Daoy (cell line): Measurements from ENCODE around the gene PRMT6. TPM values are rescaled to one million over a fixed set of nuclear protein-coding genes. Genes with fewer than 3 reads are reported as not detected.
A peak's percentile ranks its signal among the peaks of the same experiment; 100 is the strongest.

Source experiments
- DNase-seq: peaks from one replicate; pipeline ENCODE4 v3.0.0-alpha.2; 2015; ENCODE audit warnings: low read depth
- total RNA-seq: library from RNA; depleted of rRNA; stranded (reverse); fragments of >200 nt; shearing (Covaris generic); gene quantifications from 2 replicates; pipeline ENCODE4 v1.2.3, GENCODE V29; 2014; rRNA removed

The PRMT6 gene
- total RNA-seq, 1 experiment from 2014 or later = 35.3 TPM

DNA sequence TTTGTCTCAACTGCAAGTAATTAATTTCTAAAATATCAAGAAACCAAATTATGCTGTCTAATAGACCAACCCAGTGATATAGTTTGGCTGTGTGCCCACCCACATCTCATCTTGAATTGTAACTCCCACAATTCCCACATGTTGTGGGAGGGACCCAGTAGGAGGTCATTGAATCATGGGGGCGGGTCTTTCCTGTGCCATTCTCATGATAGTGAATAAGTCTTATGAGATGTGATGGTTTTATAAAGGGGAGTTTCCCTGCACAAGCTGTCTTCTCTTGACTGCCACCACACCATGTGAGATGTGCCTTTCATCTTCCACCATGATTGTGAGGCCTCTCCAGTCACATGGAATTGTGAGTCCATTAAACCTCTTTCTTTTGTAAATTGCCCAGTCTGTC, 36.9 kb downstream of the PRMT6 start:
- DNase-seq = peak; percentile 56

DNA sequence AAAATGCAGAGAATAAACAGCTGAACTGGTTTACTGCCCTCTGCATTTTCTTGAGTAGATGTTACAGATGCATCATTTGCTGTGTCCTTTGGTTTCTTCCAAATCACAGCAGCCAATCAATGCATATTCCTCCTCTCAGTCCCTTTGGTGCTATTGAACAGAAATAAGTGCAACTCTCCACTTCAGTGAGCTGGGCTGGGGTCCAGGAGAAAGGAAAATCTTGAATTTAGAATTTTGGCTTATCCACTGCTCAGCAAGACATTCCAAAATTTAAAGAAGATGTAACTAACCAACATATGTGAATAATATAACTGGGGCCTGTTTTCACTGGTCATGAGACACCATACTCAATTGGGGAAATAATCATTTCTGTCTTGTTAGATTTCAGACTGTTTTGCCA, 39.2 kb downstream of the PRMT6 start:
- no peak for DNase-seq

DNA sequence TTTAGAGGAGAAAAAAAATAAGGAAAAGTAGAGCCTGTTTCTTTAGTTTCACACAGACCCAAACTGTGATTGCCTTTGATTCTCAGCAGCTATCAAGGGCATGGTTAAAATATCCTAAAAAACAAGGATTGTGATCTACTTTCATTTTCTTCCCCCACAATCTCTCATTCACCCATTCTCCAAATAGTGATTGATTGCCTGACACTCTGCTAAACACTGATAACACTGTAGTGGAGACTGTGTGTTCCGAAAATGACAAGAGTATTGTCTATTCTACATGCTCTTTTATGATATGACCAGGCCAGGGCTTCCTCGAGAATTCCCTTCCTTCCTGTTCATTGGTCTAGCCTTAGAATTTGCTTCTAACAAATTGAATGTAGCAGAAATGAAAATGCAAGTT, 40.2 kb downstream of the PRMT6 start:
- no peak for DNase-seq

DNA sequence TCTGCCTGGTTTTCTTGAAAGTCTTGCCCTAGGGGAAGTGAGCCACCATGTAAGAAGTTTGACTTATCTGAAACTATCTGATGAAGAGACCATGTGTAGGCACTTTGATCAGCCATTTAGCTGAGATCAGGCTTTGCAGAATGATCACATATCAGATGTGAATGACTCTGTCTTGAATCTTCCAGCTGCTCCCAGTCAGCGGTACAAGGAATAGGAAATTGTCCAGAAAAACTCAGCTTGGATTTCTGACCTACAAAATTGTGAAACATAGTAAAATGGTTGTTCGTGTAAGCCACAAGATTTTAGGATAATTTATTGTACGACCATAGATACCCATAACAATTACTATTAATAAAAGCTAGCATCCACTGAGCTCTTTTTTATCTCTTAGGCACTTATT, 42.5 kb downstream of the PRMT6 start:
- DNase-seq = no peak

DNA sequence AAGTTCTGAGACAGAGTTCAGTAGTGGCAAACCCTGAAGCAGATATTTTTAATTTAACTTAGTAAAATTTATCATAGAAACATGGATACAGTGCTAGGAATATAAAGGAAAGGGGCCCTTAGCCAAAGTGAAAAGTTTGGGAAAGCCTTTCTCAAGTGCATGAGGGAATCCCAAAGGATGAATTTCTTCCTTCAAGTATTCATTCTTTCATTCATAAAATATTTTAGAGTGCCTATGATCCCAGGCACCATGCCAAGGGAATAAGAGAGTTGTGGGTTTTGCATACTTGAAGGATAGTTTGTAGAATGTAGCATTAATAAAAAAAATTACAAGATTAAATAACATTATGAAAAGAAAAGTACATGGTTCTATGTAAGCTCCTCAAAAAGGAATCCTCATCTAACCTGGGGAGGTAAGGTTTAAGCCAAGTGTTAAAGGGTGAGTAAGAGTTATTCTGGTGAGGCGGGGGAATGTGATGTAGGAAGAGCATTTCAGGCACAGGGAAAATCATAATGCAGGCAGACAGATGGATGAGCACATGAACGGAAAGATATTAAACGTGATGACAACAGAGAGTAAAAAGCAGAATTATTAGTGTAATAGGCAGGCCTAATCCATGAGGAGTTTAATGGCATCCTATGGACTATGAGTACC, 44.0 kb downstream of the PRMT6 start:
- no peak for DNase-seq

DNA sequence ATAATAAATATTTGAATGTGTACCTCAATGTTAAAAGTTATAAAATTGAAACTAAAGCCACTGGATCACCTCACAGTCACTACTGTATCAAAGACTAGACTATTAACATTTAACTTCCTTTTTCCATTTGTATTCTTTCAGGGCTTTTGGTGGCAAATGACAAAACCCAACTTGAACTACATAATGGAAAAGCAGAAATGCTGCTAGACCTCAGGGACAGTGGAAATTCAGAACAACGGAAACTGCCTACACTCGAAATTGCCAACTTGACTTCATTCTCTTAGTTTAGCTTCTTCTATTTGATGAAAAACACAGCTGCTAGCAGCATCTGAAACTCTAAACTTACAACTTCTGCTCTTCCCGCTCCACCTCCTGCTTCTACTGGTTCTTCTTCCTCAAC, 49.4 kb downstream of the PRMT6 start:
- no peak for DNase-seq

Other genes with a start within 250 kb of the PRMT6 start
- gene NTNG1, start 84.4 kb downstream of the PRMT6 start, total RNA-seq = 3.2 and 3.4 TPM in 2 replicates